CD14-positive monocyte (primary cell): ENCODE measurements around the gene ANO2. TPM values are rescaled to one million over a fixed set of nuclear protein-coding genes. Genes with fewer than 3 reads are reported as not detected.

Experiments
- DNase-seq, 3 donors: peaks; one replicate each; pipeline ENCODE4 v3.0.0-alpha.2; 2011 to 2022
- H2AFZ ChIP-seq: 2 replicates; pipeline ENCODE4 v1.6.0; 2012; ENCODE audit warnings: mild to moderate bottlenecking, low read depth, low read length, inconsistent platforms; ENCODE audit not compliant: insufficient read depth, poor library complexity, severe bottlenecking
- H3K27ac ChIP-seq, 2 donors: 1 replicate in 1 of 2; 2 replicates in 1 of 2; pipeline ENCODE4 v1.5.1; 2012 to 2013; ENCODE audit warnings: low read length in 2 of 2, control low read depth in 1 of 2, inconsistent platforms in 1 of 2, low read depth in 1 of 2, mild to moderate bottlenecking in 1 of 2
- H3K27me3 ChIP-seq, 2 donors: one replicate each; pipeline versions ENCODE4 v1.6.0 to v1.6.1; 2011 to 2013; ENCODE audit warnings: low read length in 2 of 2; ENCODE audit not compliant: control insufficient read depth in 2 of 2, insufficient read depth in 2 of 2
- H3K36me3 ChIP-seq, 2 donors: replicated peaks in 1 of 2; 1 replicate in 1 of 2; 2 replicates in 1 of 2; pipeline versions ENCODE4 v1.5.1 to v1.6.1; 2012 to 2013; ENCODE audit warnings: low read length in 2 of 2, control low read depth in 1 of 2, inconsistent platforms in 1 of 2, mild to moderate bottlenecking in 1 of 2; ENCODE audit not compliant: insufficient read depth in 2 of 2, control insufficient read depth in 1 of 2
- H3K4me1 ChIP-seq, 2 donors: 1 replicate in 1 of 2; 2 replicates in 1 of 2; pipeline versions ENCODE4 v1.5.1 to v1.6.1; 2012 to 2013; ENCODE audit warnings: low read length in 2 of 2, control low read depth in 1 of 2, inconsistent platforms in 1 of 2, mild to moderate bottlenecking in 1 of 2, moderate library complexity in 1 of 2; ENCODE audit not compliant: insufficient read depth in 2 of 2, control insufficient read depth in 1 of 2
- H3K4me2 ChIP-seq: replicated peaks from 2 replicates; pipeline ENCODE3; 2012; ENCODE audit warnings: low read length, moderate library complexity, mild to moderate bottlenecking; ENCODE audit not compliant: poor library complexity, severe bottlenecking; ENCODE audit errors: extremely low read depth
- H3K4me3 ChIP-seq, 3 experiments: fragments of 200-600 bp in 1 of 3; sonication (generic) in 1 of 3; replicated peaks in 1 of 3; 1 replicate in 2 of 3; 2 replicates in 1 of 3; pipeline ENCODE4 v1.5.1; 2011 to 2013; ENCODE audit warnings: low read length in 3 of 3, mild to moderate bottlenecking in 3 of 3, control low read depth in 2 of 3, low read depth in 2 of 3, inconsistent platforms in 1 of 3, moderate library complexity in 1 of 3
- H3K79me2 ChIP-seq: 2 replicates; pipeline ENCODE4 v1.6.0; 2012; ENCODE audit warnings: mild to moderate bottlenecking, control low read depth, inconsistent platforms, low read length, moderate library complexity; ENCODE audit not compliant: insufficient read depth
- H3K9ac ChIP-seq: 2 replicates; pipeline ENCODE4 v1.6.0; 2017; ENCODE audit warnings: low read length, mild to moderate bottlenecking; ENCODE audit not compliant: insufficient read depth, poor library complexity, severe bottlenecking
- H3K9me3 ChIP-seq, 2 donors: replicated peaks in 1 of 2; 1 replicate in 1 of 2; 2 replicates in 1 of 2; pipeline versions ENCODE4 v1.5.1 to v1.6.1; 2012 to 2013; ENCODE audit warnings: low read length in 2 of 2, control low read depth in 1 of 2; ENCODE audit not compliant: control insufficient read depth in 1 of 2, insufficient read depth in 1 of 2
- H4K20me1 ChIP-seq: 2 replicates; pipeline ENCODE4 v1.6.0; 2012; ENCODE audit warnings: mild to moderate bottlenecking, low read length, control low read depth, moderate library complexity; ENCODE audit not compliant: insufficient read depth
- H3K27ac Mint-ChIP-seq, 7 donors: one replicate each; pipeline ENCODE4 v1.8.0; 2020; ENCODE audit warnings: mild to moderate bottlenecking in 7 of 7, mixed read lengths in 7 of 7, moderate library complexity in 6 of 7, inconsistent platforms in 2 of 7
- H3K27me3 Mint-ChIP-seq, 3 donors: one replicate each; pipeline ENCODE4 v1.8.0; 2021 to 2022; ENCODE audit warnings: low read depth in 3 of 3, mild to moderate bottlenecking in 3 of 3, mixed read lengths in 3 of 3, moderate library complexity in 3 of 3, inconsistent platforms in 1 of 3
- H3K36me3 Mint-ChIP-seq, 2 donors: one replicate each; pipeline ENCODE4 v1.8.0; 2020; ENCODE audit warnings: mixed read lengths in 2 of 2, inconsistent platforms in 1 of 2, mild to moderate bottlenecking in 1 of 2
- H3K4me1 Mint-ChIP-seq: one replicate; pipeline ENCODE4 v1.8.0; 2020; ENCODE audit warnings: mild to moderate bottlenecking, mixed read lengths
- H3K4me3 Mint-ChIP-seq, 2 donors: one replicate each; pipeline ENCODE4 v1.8.0; 2020; ENCODE audit warnings: mild to moderate bottlenecking in 2 of 2, mixed read lengths in 2 of 2, moderate library complexity in 1 of 2
- H3K9me3 Mint-ChIP-seq, 7 donors: one replicate each; pipeline ENCODE4 v1.8.0; 2020 to 2022; ENCODE audit warnings: mixed read lengths in 7 of 7, mild to moderate bottlenecking in 6 of 7, moderate library complexity in 6 of 7, inconsistent platforms in 2 of 7
- WGBS: methylation state at CpG from one replicate; pipeline ENCODE4 v1.1.5; 2013; ENCODE audit warnings: missing lambda C conversion rate; ENCODE audit not compliant: insufficient coverage; 5-methylcytosine and 5-hydroxymethylcytosine counted together
- intact Hi-C, 2 donors: fragments of 100-400 bp; cut with micrococcal nuclease; formaldehyde crosslinking; loops; one replicate each; pipeline versions ENCODE4 v1.15.0 to v1.15.1; 2023
- polyA plus RNA-seq, 3 donors: library from polyadenylated mRNA; depleted of rRNA in 1 of 3; unstranded in 2 of 3; stranded (reverse) in 1 of 3; fragments of 300-500 nt in 2 of 3; fragments of >200 nt in 1 of 3; fragmentation: Illumina TruSeq in 2 of 3; gene quantifications; 1 replicate in 2 of 3; 2 replicates in 1 of 3; pipeline ENCODE4 v1.2.3, GENCODE V29; 2012 to 2021
- TF ChIP-seq, protein P1 (sequence below): fragments of 200-600 bp; IDR thresholded peaks from one replicate; pipeline ENCODE4 v1.8.0; 2022; ENCODE audit warnings: antibody characterized with exemption, mild to moderate bottlenecking

Gene ANO2
- polyA plus RNA-seq, 3 donors, result not detected

DNA sequence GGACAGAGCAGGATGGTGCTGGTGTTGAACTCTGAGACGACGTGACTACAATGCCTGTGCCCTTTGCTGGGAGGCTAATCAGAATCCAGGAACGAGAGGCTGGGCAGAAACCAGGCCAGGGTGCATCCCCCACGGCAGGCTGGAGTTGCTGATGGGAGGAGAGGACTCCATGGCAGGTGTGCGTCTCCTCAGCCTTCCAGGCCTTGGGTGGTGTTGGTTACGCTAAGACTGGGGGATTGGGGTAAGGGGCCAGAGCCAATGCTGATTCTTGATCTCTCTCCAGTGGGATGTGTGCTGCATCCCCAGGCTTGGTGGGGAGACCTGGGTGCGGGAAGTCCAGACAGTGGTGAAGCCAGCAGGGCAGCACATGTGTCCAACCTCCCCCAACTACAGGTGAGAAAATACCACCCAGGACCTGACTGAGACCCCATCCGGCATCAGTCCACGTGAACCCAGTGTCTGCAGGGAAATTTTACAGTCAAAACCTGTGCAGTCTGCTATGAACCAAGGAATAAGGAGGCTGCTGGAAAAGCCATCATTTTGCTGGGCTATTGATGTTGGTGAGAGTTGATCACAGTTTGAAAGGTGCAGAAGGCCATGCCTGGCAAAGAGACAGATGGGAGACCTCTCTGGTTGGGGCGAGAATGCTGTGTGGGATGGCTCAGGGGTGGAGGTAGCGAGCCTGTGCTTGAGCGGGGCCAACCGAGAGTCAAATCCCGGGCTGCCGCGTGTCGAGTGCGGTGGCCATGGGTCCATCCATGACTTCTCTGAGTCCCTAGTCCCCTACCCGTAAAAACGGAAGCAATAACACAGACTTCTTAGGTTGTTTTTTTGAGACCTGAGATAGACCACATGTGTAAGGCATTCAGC lies 423.4 kb downstream of the ANO2 start:
- Histone ChIP-seq H3K27ac (no peak overlapping the region), H4K20me1 (no peaks in the 10 kb centered on the region), H3K36me3 (no peaks in the 10 kb centered on the region), H3K9me3 (no peaks in the 10 kb centered on the region), H3K4me3 (no peak overlapping the region), H3K79me2 (no peaks in the 10 kb centered on the region), H3K4me1 (no peaks in the 10 kb centered on the region), H3K9ac (no peak overlapping the region), H2AFZ (no peak overlapping the region), H3K4me2 (no peak overlapping the region), H3K27me3 (no peaks in the 10 kb centered on the region)
- peak overlapping the region in 1 of 7 donors; percentile 12 for H3K27ac Mint-ChIP-seq
- H3K4me1 Mint-ChIP-seq, result no peaks in the 10 kb centered on the region
- H3K36me3 Mint-ChIP-seq, result no peaks in the 10 kb centered on the region
- WGBS, result 96% methylated on average over 17 of the region's 20 CpGs
- TF ChIP-seq, protein P1, sequence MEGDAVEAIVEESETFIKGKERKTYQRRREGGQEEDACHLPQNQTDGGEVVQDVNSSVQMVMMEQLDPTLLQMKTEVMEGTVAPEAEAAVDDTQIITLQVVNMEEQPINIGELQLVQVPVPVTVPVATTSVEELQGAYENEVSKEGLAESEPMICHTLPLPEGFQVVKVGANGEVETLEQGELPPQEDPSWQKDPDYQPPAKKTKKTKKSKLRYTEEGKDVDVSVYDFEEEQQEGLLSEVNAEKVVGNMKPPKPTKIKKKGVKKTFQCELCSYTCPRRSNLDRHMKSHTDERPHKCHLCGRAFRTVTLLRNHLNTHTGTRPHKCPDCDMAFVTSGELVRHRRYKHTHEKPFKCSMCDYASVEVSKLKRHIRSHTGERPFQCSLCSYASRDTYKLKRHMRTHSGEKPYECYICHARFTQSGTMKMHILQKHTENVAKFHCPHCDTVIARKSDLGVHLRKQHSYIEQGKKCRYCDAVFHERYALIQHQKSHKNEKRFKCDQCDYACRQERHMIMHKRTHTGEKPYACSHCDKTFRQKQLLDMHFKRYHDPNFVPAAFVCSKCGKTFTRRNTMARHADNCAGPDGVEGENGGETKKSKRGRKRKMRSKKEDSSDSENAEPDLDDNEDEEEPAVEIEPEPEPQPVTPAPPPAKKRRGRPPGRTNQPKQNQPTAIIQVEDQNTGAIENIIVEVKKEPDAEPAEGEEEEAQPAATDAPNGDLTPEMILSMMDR, result no peak
- peaks cover 0 to 1% (median 0%) of the 10 kb centered on the region in 7 donors for H3K9me3 Mint-ChIP-seq
- intact Hi-C loops, result no loop called here
- H3K4me3 Mint-ChIP-seq, result no peak overlapping the region
- H3K27me3 Mint-ChIP-seq, result peaks cover 2 to 3% (median 2%) of the 10 kb centered on the region in 3 donors
- DNase-seq, result no peak

DNA sequence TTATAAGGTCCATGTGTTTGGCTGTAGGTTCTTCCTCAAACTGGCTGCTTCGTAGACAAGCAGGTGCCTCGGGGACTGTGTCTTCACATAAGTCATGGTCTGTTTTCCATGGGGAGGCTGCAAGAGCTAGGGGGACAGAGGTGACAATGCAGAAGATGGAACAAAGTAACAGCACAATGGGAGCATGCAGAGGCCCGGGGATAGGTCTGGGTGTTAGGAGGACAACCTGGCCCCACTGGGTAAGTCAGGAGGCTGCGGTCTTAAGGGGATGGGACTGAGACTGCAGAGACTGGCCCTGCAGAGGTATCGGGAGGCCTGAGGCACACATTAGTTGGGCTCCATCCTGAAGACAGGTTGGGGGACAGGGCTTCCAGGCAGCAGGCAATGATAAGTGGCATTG lies 424.2 kb downstream of the ANO2 start:
- 86% methylated on average over 5 of the region's 5 CpGs for WGBS
- DNase-seq, result no peak
- H3K79me2 ChIP-seq, result no peaks in the 10 kb centered on the region
- no peaks in the 10 kb centered on the region for H3K4me1 ChIP-seq
- H2AFZ ChIP-seq, result no peak overlapping the region
- TF ChIP-seq, protein P1, result no peak
- H3K4me2 ChIP-seq, result no peak overlapping the region
- H3K4me3 ChIP-seq, result no peak overlapping the region
- H3K9ac ChIP-seq, result no peak overlapping the region
- no peak overlapping the region for H3K27ac ChIP-seq
- Mint-ChIP-seq H3K4me1 (no peaks in the 10 kb centered on the region), H3K36me3 (no peaks in the 10 kb centered on the region), H3K27me3 (peaks cover 2 to 3% (median 2%) of the 10 kb centered on the region in 3 donors), H3K27ac (peak overlapping the region in 1 of 7 donors; percentile 44), H3K9me3 (no peaks in the 10 kb centered on the region), H3K4me3 (no peak overlapping the region)
- intact Hi-C loops, result no loop called here
- H3K27me3 ChIP-seq, result no peaks in the 10 kb centered on the region
- H4K20me1 ChIP-seq, result no peaks in the 10 kb centered on the region
- H3K36me3 ChIP-seq, result no peaks in the 10 kb centered on the region
- H3K9me3 ChIP-seq, result no peaks in the 10 kb centered on the region
